ENCODE data around the gene TERT. TPM values are rescaled to one million over a fixed set of nuclear protein-coding genes. Genes with fewer than 3 reads are reported as not detected.

The TERT gene
- total and polyA plus RNA-seq, 2 of the 13 experiments (the other 11 are each of a cell fraction or from before 2014, with no cell fraction given), result 4.3 to 5.9 TPM

- no peak overlapping the region for H2AFZ ChIP-seq (ENCODE audit: low read length)
- H3K4me2 ChIP-seq (ENCODE audit: low read depth, low read length), result no peak overlapping the region
- no peak for FAIRE-seq
- ATAC-seq, result no peak
- DNase-seq (ENCODE audit: low spot score), result no peak
- H3K4me1 ChIP-seq (ENCODE audit: insufficient read depth, low read length), result no peaks in the 10 kb centered on the region
- no peak overlapping the region for H3K9ac ChIP-seq (ENCODE audit: insufficient read depth, low read depth, low read length)
- WGBS (ENCODE audit: low lambda C conversion rate), result 57% methylated on average over 14 of the region's 27 CpGs
- no TSS peak for BruUV-seq (replicated peaks)
- POLR2A ChIA-PET, result no interaction called here
- H3K27ac ChIP-seq (ENCODE audit: extremely low read length, insufficient read depth, low read length), result no peak overlapping the region
- peaks cover 7 to 66% of the 10 kb centered on the region in 2 experiments; a peak in 4 of 5 replicates for H3K27me3 ChIP-seq (ENCODE audit: control insufficient read depth in 1 of 2, insufficient read depth in 2 of 2, low read length in 2 of 2)
- CTCF ChIA-PET (ENCODE audit: low intra/inter-chr PET ratio, low total read pairs), result no interaction called here
- no peaks in the 10 kb centered on the region for H3K79me2 ChIP-seq (ENCODE audit: insufficient read depth, low read length)
- in situ Hi-C loops (cut with HindIII; ENCODE audit: extremely low pct_ligation_motif_present, low pct_unique_long_range_greater_than_20kb), result no loop called here
- no peak overlapping the region for H3K4me3 ChIP-seq (replicated peaks in 1 of 3; ENCODE audit: insufficient read depth in 1 of 3, low read depth in 2 of 3, low read length in 3 of 3)
- H3K36me3 ChIP-seq (replicated peaks in 1 of 2; ENCODE audit: control insufficient read depth in 1 of 2, insufficient read depth in 2 of 2, low read length in 2 of 2), result no peaks in the 10 kb centered on the region
- H3K9me3 ChIP-seq (ENCODE audit: low read length), result no peaks in the 10 kb centered on the region
- intact Hi-C loops (cut with micrococcal nuclease; ENCODE audit: unreplicated experiment), result no loop called here
- no peaks in the 10 kb centered on the region for H4K20me1 ChIP-seq (ENCODE audit: insufficient read depth, low read length)
- no peak for TF ChIP-seq BRD4 (CRISPR knock-in tag; IDR thresholded peaks at IDR 0.05)
- no peak for TF ChIP-seq MATR3 (CRISPR knock-in tag; IDR thresholded peaks at IDR 0.05)
- no peak for TF ChIP-seq TAF15 (IDR thresholded peaks at IDR 0.05; ENCODE audit: low read depth, low read length, poor library complexity, severe bottlenecking)
- TF ChIP-seq SNAPC2 (CRISPR knock-in tag; IDR thresholded peaks at IDR 0.05), result no peak
- TF ChIP-seq MBNL3 (CRISPR knock-in tag; conservative IDR thresholded peaks at IDR 0.05), result no peak
- TF ChIP-seq ZNF292 (CRISPR knock-in tag; IDR thresholded peaks at IDR 0.05; ENCODE audit: borderline replicate concordance, low read depth), result no peak
- no peak for TF ChIP-seq ZNF549 (CRISPR knock-in tag; IDR thresholded peaks at IDR 0.05)
- no peak for TF ChIP-seq NCOA1 (CRISPR knock-in tag; IDR thresholded peaks at IDR 0.05)
- TF ChIP-seq ZNF616 (CRISPR knock-in tag; IDR thresholded peaks at IDR 0.05; ENCODE audit: low read depth), result no peak
- no peak for TF ChIP-seq ZNF564 (CRISPR knock-in tag; IDR thresholded peaks at IDR 0.05)
- TF ChIP-seq ZNF687 (CRISPR knock-in tag; IDR thresholded peaks at IDR 0.05), result no peak
- no peak for TF ChIP-seq PATZ1 (CRISPR knock-in tag; IDR thresholded peaks at IDR 0.05)
- TF ChIP-seq SRSF1 (optimal IDR thresholded peaks at IDR 0.05; ENCODE audit: low read depth, low read length), result no peak
- no peak for TF ChIP-seq ZNF256 (CRISPR knock-in tag; conservative IDR thresholded peaks at IDR 0.05)
- TF ChIP-seq ATF7-NPFF (CRISPR knock-in tag; IDR thresholded peaks at IDR 0.05; ENCODE audit: low read depth), result no peak
- no peak for TF ChIP-seq ZBTB46 (CRISPR knock-in tag; IDR thresholded peaks at IDR 0.05; ENCODE audit: borderline replicate concordance)
Measured at GRCh38 chr5:1222621-1223277, 72.1 kb downstream of the TERT start.

All from HepG2 (cell line).